HG03025 (cell line): ENCODE measurements around the gene CHRDL2.

ENCODE experiments used
- ATAC-seq: cut with Tn5 transposase; IDR thresholded peaks from one replicate; pipeline ENCODE4 v1.9.1; 2021; ENCODE audit warnings: mild to moderate bottlenecking, moderate library complexity; ENCODE audit not compliant: unreplicated experiment, low FRiP score

The CHRDL2 gene

DNA sequence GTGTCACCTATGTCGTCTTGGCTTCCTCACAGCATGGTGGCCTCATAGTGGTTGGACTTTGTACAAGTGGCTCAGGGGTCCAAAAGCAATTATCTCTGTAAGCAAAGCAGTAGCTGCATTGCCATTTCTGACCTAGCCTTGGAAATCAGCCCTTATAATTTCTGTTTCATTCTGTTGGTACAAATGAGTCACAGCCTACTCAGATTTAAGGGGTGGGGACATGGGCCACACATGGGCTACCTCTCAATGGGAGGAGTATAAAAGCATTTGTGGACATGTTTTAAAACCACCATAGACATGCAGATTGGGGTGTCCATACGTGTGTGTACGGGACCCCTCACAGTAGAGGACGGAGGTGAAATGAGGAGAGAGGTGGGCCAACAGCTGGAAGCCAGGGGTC, 41.6 kb downstream of the CHRDL2 start:
- no peak for ATAC-seq

DNA sequence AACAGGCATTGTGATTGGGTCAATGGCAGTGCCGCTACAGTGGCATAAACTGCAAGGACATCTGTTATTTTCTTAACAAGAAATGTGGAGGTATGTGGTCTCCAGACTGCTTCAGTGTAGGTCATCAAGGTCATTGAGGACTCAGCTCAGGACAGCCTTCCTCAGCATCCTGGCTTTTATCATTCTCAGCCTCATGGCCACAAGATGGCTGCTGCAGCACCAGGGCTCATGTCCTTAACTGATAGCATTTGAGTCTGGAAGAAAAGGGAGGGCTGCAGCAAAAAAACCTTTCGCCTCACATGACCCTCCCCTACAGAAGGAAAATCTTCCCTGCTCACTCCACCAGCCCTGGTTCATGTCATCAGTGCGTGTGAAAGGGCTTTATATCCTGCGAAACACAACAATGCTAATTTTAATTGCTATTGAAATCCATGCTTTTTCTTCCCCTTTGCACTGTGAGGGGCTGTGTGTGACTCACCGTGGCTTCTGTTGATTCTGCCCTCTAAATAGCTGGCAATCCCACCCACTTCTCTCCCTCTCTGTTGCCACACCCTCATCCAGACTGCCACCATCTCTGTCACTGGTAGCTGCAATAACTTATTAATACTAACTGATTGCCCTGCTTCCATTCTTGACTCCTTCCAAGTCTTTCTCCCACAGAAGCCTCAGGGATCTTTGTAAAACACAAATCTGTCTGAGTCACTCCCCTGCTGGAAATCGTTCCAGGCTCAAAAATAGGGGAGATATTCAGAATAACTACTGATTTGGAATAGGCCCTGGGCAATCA, 43.8 kb downstream of the CHRDL2 start:
- ATAC-seq, result no peak

DNA sequence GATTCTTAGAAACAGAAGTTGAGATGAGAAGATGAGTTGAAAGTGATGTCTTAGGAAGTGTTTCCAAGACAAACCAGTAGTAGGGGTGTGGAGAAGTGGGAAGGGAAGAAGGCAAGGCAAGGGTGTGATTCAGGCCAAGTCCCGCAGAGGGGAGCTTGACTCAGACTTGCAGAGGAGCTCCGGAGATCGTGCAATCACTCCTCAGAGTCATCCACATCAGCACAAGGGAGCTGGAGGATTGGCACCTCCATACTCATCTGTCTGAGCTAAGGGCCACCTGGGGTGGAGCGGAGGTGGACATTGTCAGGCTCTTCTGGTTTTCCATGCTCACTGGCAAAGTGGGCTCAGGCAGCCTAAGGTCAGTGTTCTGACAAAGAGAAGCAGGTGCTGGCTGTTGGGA, 44.4 kb downstream of the CHRDL2 start:
- no peak for ATAC-seq

DNA sequence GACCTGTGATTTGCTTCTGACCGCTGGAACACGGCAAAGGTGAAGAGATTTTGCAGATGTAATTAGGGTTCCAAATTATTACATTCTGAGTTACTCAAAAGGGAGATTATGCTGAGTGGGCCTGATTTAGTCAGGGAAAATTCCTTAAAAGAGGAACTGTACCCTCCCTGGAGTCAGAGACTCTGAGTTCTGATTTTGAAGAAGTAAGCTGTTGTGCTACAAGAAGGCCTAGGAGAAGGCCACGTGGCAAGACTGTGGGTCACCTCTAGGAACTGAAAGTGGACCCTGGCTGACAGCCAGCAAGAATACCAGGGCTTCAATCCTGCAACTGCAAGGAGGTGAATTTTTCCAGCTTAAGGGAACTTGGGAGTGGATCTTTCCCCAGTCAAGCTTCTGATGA, 45.3 kb downstream of the CHRDL2 start:
- no peak for ATAC-seq

DNA sequence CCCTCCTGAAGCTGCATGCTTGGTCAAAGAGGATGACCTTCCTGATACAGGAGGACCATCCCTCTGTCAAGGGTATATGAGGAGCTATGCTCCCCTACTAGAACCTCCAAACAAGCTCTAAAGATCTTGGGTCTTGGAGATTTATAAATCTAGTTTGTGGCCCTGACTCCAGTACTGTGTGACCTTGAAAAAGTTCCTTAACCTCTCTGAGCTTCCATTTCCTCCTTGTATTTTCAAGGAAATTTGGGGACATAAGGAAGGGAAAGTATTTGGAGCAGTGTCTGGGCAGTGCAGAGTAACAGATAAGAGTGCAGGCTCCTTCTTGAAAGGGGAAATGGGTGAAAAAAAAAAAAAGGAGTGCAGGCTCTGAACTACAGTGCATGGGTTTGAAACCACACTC, 45.9 kb downstream of the CHRDL2 start:
- ATAC-seq, result no peak

DNA sequence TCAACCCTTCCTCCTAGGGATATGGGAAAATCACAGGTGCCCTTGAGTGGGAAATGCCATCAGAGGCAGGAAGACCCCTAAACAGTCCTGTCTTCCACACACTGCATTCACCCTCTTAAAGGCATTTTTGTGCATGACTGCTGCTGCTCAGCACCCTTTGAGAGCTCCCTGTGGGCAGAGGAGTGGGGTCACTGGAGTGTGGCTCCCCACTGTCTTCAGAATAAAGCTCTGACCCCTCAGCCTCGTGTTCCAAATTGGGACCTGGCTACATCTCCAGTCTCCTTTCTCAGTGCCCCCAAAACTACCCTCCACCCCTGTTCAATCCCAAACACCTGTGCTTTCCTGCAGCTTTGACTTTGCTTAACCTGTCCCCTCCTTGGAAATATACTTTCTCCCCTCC, 46.6 kb downstream of the CHRDL2 start:
- ATAC-seq, result no peak

DNA sequence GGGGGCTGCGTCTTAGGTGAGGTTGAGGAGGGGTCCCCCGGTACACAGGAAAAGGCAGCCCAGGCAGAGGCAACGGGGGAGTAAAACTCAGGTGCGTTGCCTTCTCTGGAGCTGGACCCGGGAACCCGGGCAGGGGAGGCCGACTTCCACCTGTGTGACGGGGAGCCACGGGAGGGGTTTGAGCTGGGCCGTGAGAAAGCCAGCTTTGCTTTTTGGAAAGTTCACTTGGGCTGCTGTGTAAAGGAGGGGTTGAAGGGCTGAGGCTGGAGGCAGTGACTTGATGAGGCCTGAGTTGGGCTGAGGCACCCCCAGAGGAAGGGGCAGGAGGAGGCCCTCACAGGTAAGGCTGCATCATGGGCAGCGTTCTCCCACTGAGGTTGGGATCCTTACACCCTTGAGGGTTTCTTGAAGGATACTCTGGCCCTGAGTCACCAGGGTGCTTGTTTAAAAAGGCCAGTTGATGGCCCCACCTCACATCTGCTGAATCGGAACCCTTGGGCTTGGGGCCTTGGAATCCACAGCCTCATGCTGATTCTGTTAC, 47.2 kb downstream of the CHRDL2 start:
- ATAC-seq, result no peak

DNA sequence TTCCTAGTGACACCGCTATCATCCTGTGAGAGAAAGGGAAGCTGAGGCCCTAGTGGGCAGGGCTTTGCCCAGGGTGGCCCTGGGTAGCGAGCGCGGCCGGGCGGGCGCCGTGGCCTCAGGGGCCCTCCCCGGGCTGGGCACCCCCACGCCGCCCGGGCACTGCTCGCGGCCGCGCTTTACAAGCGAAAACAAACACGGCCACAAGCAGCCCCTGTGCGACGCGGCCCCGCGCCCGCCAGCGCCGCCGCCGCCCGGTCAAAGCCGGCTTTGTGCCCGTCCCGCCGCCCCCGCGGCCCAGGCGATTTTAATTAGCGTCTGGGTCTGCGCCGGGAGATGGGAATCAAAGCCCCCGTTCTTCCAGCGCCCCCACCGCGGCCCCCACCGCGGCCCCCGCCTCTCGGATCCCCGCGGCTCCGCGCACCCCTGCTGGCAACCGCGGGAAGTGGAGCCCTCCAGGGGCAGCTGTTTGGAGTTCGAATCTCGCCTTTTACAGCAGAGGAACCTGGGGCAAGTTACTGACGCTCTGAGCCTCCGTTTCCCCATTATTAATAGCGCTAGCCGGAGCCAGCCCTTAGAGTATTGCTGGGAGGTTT, 47.9 kb downstream of the CHRDL2 start:
- ATAC-seq, result no peak

DNA sequence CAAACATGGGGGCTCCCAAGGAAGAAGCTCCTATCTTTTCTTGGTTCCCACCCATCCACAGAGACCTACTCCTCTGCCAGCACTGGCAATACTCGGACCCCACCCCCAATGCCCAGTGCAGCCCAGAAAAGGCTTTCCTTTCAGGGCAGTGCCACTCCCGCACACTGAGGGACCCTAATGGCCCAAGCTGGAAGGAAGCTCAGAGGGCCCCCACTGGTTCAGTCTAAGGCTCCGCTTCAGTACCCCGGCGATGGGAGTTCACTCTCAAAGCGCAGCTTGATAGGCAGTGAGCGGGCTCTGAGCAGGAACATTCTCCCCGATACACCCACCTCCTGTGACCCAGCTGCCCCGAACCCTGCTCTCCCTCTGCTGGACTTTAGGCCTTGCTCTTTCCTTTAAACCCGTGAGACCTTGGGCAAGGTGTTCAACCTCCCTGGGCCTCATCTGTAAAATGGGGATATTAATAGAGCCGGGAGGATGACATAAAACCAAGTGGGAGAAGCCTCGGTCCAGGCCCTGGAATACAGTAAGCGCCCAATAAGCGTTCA, 48.4 kb downstream of the CHRDL2 start:
- no peak for ATAC-seq

DNA sequence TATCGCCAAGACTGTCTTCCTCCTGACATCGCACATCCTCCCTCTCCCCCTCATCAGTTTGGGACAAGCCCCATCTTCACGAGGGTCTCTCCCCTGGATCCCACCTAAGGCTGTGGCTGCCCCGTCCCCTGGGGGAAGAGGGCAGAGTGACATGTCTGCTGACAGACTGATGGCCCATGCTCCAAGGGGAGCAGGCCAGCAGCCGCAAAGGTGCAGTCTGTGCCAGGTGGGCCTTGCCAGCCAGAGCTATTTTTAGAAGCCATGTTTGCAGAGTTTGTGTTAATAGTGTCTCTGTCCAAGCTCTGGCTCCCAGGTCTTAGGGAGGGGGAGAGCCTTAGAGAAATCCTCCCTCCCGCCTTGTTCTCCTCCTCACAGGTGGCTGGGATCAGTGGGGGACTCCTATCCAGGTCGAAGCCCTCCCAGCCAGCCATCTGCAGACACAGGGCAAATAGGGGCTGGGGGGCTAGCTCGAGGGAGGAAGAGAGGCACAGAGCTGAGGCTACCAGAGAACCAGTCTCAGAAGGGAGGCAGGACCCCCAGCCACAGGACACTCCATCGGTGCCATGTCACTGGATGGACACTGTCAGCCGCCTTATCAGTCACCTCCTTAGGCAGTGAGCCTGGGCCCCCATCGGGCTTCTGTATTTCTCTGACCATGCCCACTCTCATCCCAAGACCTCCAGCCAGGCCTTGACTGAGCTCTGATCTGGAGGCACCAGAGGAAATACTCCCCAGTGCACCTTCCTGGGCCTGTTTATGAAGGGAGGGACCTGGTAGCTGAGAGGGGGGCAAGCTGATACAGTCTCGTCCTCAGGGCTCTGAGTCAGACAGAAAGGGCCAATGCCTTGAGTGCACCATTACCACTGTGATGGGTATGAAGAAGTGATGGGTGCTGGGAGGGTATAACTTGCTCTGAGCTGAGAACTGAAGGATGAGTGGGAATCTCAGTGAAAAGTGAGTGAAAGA, 49.3 kb downstream of the CHRDL2 start:
- ATAC-seq, result no peak

DNA sequence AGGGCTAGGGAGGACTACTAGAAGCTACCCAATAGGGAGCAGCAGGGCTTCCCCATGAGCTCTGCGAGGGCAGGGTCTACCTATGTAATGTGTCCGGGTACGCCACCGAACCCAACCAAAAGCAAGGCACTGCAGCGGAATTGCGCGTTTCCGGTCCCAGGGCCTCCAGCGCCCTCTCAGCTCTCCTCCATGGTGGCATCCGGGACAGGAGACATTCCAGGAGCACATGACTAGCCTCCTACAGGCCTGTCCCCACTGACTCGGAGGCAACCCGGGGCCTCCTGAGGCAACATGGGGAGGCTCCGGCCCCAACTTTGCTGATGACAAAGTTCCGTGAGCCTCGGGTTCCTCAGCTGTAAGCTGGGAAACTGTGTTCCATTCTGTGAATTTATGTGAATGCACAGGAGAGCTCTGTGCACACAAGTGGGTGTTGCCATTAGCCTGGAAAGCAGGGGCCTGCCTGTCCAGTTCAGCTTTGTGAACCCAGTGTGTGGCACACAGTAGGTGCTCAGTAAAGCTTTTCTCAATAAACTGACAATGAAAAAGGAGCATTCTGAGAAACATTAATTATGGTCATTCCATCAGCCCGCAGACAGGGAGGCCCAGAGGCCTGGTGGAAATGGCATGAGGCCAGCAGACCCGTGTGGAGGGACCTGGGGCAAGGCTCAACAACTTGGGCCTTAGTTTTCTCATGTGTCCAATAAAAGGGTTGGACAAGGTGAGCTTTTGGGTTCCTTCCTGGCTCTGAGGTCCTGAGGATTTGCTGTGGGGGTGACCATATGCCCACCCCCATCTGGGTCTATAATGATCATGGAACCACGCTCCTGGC, 50.3 kb downstream of the CHRDL2 start:
- ATAC-seq, result no peak

DNA sequence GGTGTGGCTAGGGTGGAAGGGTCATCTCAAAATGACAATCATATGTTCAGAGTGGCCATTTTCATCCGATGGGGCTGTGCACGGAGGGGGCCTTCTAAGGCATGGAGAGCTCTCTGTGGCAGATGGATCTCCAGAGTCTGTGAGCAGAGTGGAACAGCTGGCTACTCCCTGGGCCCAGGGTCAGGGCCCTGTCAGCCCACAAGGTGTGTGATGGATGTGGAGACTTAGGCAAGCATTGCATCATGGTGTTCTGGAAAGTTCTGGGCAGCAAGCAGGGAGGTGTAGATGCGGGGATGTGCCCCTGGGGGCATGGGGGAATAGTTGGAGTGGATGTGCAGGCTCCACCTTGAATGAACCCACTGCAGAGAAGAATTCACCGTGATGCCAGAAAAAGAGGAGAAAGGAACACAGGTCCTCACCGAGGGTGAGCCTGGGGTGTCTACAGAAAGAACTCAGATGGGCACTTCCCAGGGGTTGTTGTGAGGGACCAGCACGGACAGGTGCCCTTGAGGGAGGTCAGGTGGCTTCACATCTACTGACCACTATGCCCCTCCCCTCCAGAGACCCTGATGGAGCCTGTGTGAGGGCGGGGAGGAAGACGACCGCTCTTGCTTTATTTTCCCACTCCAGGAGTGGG, 51.1 kb downstream of the CHRDL2 start:
- no peak for ATAC-seq

DNA sequence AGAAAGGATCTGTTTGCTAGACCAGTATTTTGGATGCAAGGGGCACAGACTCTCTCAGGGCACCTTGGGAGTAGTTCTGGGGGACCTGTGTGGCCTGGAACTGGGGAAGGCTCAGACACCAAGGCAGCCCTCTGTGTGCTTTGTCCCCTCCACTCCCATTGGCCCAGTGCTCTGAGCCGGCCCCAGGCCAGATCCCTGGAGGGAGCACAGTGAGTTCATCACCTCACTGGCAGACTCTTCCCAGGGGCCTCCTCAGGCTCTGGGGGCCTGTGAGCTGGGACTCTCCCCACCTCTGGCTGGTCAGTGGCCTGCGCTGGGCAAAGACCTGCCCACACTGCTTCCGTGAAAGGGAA, 51.7 kb downstream of the CHRDL2 start:
- ATAC-seq, result no peak

DNA sequence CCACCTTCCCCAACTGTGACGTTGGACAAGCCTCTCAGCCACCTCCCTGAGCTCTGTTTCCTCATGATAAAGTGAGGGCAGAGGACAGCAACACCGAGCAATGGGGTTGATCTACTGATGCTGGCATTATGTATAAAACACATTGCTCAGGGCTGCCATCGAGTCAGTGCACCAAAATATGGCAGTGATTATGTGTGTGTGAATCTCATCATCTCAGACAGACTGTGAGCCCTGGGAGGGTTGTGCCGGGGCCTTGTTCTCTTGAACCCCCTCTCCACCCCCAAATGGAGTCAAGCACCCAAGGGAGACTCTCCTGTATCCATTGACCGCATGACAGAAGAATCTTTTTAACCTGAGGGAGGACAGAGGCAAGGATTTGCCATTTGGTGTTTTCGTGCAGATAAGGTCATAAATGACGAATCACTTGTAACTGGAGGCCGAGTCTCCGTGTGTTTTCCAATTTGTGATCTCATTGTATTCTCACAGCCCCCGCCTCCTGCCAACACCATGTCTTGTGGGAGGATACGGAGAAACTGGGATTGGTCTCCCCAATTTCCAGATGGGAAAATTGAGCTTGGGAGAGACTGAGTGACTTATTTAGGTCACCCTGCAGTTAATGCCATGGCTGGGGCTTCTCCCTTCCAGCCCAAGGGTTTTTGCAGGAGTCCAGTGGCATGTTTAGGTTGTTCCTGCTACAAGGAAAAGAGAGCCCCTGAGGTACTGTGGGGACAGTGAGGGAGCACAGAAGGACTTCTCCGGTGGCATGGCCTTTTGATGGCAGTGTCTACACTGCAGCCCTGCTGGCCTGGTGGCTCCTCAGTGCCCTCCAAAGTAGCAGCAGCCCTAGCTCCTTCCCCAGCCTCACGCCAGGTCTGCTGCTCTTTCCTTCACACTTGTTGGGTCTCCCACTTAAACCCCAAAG, 52.4 kb downstream of the CHRDL2 start:
- no peak for ATAC-seq

DNA sequence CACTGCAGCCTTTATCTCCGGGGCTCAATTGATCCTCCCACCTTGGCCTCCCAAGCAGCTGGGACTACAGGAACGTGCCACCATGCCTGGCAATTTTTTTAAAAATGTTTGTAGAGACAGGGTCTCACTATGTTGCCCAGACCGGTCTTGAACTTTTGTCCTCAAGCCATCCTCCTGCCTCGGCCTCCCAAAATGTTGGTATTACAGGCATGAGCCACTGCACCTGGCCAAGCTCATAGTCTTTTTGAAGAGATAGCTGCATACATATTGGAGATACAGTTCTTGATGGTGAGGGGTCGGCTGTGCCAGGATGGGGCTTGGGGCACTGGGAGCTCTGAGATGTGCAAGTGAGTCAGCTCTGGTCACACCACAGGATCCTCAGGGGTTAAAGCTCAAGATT, 53.2 kb downstream of the CHRDL2 start:
- no peak for ATAC-seq

DNA sequence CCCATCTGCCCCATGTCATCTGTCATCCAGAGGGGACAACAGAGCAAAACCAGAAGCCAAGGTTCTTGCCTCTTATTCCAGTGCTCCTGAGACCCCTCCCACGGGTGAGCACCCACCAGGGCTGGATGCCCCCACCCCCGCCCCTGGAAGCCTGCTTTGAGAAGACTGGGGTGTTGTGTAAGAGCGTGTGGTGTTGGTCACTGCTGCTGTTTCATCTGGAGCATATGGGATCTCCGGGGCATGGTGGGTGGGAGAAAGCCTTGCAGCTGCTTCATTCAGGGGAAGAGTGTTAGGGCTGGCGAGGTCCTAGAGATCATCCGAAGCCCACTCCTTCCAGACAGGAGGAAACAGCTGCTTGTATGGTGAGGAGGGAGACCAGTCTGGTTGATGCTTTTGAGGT, 54.1 kb downstream of the CHRDL2 start:
- ATAC-seq, result no peak

DNA sequence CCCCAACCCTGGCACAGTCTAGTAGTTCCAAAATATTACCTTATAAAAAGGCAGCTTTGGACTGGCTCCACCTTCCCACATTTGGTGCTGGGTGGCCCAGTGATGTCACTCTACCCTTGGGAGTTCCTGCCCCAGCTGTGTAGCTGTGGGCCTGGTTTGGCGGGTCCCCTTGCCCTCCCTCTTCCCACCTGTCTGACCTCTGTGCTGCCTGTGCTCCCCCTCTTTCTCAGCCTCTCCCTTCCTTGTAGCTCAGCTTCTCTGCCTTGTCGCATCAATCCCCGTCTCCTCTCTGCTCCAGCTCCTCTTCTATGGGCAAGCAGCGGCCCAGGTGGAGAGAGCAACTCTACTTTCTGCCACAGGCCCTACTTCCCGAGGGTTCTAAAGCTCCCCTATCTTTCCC, 54.6 kb downstream of the CHRDL2 start:
- ATAC-seq, result no peak

DNA sequence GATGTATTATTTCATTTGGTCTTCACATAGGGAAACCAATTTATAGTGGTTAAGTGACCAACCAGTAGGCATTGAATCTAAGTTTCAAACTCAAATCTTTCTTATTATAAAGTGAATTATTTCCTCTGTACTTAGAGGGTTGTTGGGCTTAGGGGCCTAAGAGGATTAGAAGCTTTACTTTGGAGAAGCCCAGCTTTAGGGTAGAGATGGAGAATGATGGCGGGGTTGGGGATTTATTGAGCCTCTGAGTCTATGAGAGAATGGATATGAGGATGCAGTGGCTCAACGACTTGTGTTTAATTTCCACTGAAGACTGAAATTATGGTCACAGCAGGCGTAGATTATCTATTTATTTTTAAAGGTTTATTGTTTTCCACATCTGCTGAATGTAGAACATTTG, 55.5 kb downstream of the CHRDL2 start:
- no peak for ATAC-seq
